Measurements from ENCODE around the gene CWC15. TPM values are rescaled to one million over a fixed set of nuclear protein-coding genes. Genes with fewer than 3 reads are reported as not detected.

The CWC15 gene
- total RNA-seq, 1 donor from 2014 or later, result 59.2 TPM

DNA sequence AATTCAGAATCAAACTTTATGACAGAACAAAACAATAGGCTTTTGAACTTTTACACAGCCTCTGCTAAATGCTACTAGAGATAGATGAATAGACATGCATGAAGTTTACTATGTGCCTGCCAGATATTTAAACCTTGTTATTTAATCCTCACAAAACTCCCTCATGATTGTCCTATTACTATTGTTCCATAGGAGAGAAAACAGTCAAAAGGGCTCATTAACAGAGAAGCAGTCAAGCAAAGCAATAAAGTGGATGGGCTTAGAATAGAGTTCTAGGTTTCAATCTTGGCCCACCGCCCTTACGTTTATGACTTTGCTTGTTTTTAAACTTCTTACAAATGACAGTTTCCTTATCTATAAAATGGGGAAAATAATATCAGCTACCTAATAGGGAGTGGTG, 12.9 kb downstream of the CWC15 start:
- TF ChIP-seq, protein P1, sequence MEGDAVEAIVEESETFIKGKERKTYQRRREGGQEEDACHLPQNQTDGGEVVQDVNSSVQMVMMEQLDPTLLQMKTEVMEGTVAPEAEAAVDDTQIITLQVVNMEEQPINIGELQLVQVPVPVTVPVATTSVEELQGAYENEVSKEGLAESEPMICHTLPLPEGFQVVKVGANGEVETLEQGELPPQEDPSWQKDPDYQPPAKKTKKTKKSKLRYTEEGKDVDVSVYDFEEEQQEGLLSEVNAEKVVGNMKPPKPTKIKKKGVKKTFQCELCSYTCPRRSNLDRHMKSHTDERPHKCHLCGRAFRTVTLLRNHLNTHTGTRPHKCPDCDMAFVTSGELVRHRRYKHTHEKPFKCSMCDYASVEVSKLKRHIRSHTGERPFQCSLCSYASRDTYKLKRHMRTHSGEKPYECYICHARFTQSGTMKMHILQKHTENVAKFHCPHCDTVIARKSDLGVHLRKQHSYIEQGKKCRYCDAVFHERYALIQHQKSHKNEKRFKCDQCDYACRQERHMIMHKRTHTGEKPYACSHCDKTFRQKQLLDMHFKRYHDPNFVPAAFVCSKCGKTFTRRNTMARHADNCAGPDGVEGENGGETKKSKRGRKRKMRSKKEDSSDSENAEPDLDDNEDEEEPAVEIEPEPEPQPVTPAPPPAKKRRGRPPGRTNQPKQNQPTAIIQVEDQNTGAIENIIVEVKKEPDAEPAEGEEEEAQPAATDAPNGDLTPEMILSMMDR (IDR thresholded peaks at IDR 0.05; ENCODE audit: insufficient read depth, low read depth, low read length), result no peak
- TF ChIP-seq EZH2 (IDR thresholded peaks at IDR 0.05; ENCODE audit: insufficient read depth, low read length), result no peak
- no peak overlapping the region for H3K9ac ChIP-seq (ENCODE audit: low read length)
- H3K27me3 Mint-ChIP-seq (ENCODE audit: low read depth, unreplicated experiment), result no peaks in the 10 kb centered on the region
- H4K20me1 ChIP-seq (ENCODE audit: insufficient read depth, low read length), result peaks cover 2% of the 10 kb centered on the region
- H3K9me3 ChIP-seq (ENCODE audit: insufficient read depth, low read depth, low read length), result no peaks in the 10 kb centered on the region
- peaks cover 5% of the 10 kb centered on the region for H3K4me1 Mint-ChIP-seq (ENCODE audit: low read depth, unreplicated experiment)
- DNase-seq (ENCODE audit: low read depth) (no peak), FAIRE-seq (peak; percentile 20)
- H3K36me3 Mint-ChIP-seq (ENCODE audit: low read depth, unreplicated experiment), result peaks cover 8% of the 10 kb centered on the region
- peaks cover 44% of the 10 kb centered on the region for H3K36me3 ChIP-seq (ENCODE audit: insufficient read depth, low read length)
- no peaks in the 10 kb centered on the region for H3K4me1 ChIP-seq (ENCODE audit: insufficient read depth, low read length)
- no peaks in the 10 kb centered on the region for H3K9me3 Mint-ChIP-seq (ENCODE audit: unreplicated experiment)
- H3K4me2 ChIP-seq (ENCODE audit: low read length), result no peak overlapping the region
- H3K4me3 Mint-ChIP-seq (ENCODE audit: unreplicated experiment), result no peak overlapping the region
- H3K27me3 ChIP-seq (ENCODE audit: insufficient read depth, low read length), result no peaks in the 10 kb centered on the region
- H3K27ac Mint-ChIP-seq (ENCODE audit: unreplicated experiment), result no peak overlapping the region
- no peak overlapping the region for H3K4me3 ChIP-seq (ENCODE audit: insufficient read depth, low read depth, low read length)
- no peak overlapping the region for H2AFZ ChIP-seq (ENCODE audit: low read depth, low read length)
- H3K79me2 ChIP-seq (ENCODE audit: insufficient read depth, low read length), result no peaks in the 10 kb centered on the region
- no peak overlapping the region for H3K27ac ChIP-seq (ENCODE audit: low read depth, low read length)

DNA sequence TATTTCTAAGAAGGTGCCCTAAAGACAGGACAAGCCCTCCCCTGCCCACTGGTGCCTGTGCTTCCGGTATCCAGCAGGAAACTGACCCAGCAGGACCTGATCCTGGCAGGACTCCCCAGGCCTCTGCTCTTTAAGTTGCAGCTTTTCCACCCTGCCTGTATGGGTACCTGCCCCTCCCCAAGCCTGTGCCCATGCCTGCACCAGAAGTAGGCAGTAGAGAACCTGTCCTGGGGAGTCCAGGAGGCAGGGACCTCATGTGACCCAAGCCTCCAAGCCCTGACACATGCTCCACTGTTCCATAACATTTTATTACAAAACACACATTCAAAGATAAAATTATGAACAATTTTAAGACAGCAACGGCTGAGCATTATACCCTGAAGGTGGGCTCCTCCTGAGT, 14.2 kb downstream of the CWC15 start:
- Histone ChIP-seq H3K79me2 (ENCODE audit: insufficient read depth, low read length) (no peaks in the 10 kb centered on the region), H3K27me3 (ENCODE audit: insufficient read depth, low read length) (no peaks in the 10 kb centered on the region), H3K4me1 (ENCODE audit: insufficient read depth, low read length) (no peaks in the 10 kb centered on the region), H2AFZ (ENCODE audit: low read depth, low read length) (no peak overlapping the region), H4K20me1 (ENCODE audit: insufficient read depth, low read length) (no peaks in the 10 kb centered on the region), H3K9ac (ENCODE audit: low read length) (no peak overlapping the region), H3K27ac (ENCODE audit: low read depth, low read length) (no peak overlapping the region), H3K4me3 (ENCODE audit: insufficient read depth, low read depth, low read length) (no peak overlapping the region), H3K36me3 (ENCODE audit: insufficient read depth, low read length) (peaks cover 31% of the 10 kb centered on the region), H3K4me2 (ENCODE audit: low read length) (no peak overlapping the region), H3K9me3 (ENCODE audit: insufficient read depth, low read depth, low read length) (no peaks in the 10 kb centered on the region)
- Mint-ChIP-seq H3K4me1 (ENCODE audit: low read depth, unreplicated experiment) (peaks cover 5% of the 10 kb centered on the region), H3K4me3 (ENCODE audit: unreplicated experiment) (no peak overlapping the region), H3K27ac (ENCODE audit: unreplicated experiment) (peak overlapping the region; percentile 26), H3K36me3 (ENCODE audit: low read depth, unreplicated experiment) (peaks cover 3% of the 10 kb centered on the region), H3K9me3 (ENCODE audit: unreplicated experiment) (no peaks in the 10 kb centered on the region), H3K27me3 (ENCODE audit: low read depth, unreplicated experiment) (peaks cover 3% of the 10 kb centered on the region)
- DNase-seq (ENCODE audit: low read depth) (no peak), FAIRE-seq (no peak)
- no peak for TF ChIP-seq EZH2 (IDR thresholded peaks at IDR 0.05; ENCODE audit: insufficient read depth, low read length)
- TF ChIP-seq, protein P1 (IDR thresholded peaks at IDR 0.05; ENCODE audit: insufficient read depth, low read depth, low read length), result no peak

DNA sequence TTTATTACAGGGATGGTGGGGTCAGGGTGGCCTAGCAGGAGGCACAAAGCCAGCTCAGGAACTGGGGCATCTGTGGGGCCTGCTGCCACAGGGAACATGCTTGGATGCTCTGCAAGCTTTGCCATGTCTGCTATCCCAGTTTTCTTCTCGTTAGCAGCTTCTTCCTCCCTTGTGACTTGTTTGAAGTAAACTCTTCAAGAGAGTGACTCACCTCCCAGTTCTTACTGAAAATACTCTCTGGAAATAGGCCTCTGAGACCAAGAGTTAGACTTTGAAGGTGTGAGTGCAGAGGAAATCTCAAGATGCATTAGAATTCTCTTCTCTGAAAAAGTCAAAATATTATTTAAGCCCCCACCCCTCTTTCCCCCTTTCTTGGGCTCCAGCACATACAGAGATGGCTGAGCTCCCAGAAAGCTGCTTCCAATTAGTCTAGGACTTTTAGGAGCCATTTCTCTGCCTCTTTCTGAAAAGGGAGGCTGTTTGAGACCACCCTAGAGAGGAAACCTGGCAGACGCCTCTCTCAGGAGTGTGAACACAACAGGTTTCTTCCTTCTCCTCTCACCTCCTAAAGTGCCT, 15.1 kb downstream of the CWC15 start:
- no peaks in the 10 kb centered on the region for H3K79me2 ChIP-seq (ENCODE audit: insufficient read depth, low read length)
- H3K9me3 ChIP-seq (ENCODE audit: insufficient read depth, low read depth, low read length), result no peaks in the 10 kb centered on the region
- peaks cover 3% of the 10 kb centered on the region for H3K36me3 Mint-ChIP-seq (ENCODE audit: low read depth, unreplicated experiment)
- H3K4me1 Mint-ChIP-seq (ENCODE audit: low read depth, unreplicated experiment), result peaks cover 5% of the 10 kb centered on the region
- H3K4me3 Mint-ChIP-seq (ENCODE audit: unreplicated experiment), result no peak overlapping the region
- H3K27ac ChIP-seq (ENCODE audit: low read depth, low read length), result no peak overlapping the region
- H3K27ac Mint-ChIP-seq (ENCODE audit: unreplicated experiment), result no peak overlapping the region
- H4K20me1 ChIP-seq (ENCODE audit: insufficient read depth, low read length), result no peaks in the 10 kb centered on the region
- H3K9ac ChIP-seq (ENCODE audit: low read length), result no peak overlapping the region
- H3K4me2 ChIP-seq (ENCODE audit: low read length), result no peak overlapping the region
- H3K4me1 ChIP-seq (ENCODE audit: insufficient read depth, low read length), result no peaks in the 10 kb centered on the region
- H3K9me3 Mint-ChIP-seq (ENCODE audit: unreplicated experiment), result no peaks in the 10 kb centered on the region
- no peak overlapping the region for H3K4me3 ChIP-seq (ENCODE audit: insufficient read depth, low read depth, low read length)
- peaks cover 22% of the 10 kb centered on the region for H3K36me3 ChIP-seq (ENCODE audit: insufficient read depth, low read length)
- no peak for FAIRE-seq
- H2AFZ ChIP-seq (ENCODE audit: low read depth, low read length), result no peak overlapping the region
- no peaks in the 10 kb centered on the region for H3K27me3 ChIP-seq (ENCODE audit: insufficient read depth, low read length)
- TF ChIP-seq, protein P1 (IDR thresholded peaks at IDR 0.05; ENCODE audit: insufficient read depth, low read depth, low read length), result no peak
- TF ChIP-seq EZH2 (IDR thresholded peaks at IDR 0.05; ENCODE audit: insufficient read depth, low read length), result no peak
- peak; percentile 39 for DNase-seq (ENCODE audit: low read depth)
- peaks cover 4% of the 10 kb centered on the region for H3K27me3 Mint-ChIP-seq (ENCODE audit: low read depth, unreplicated experiment)

Measured in astrocyte (in vitro differentiated cells and primary cell).